Stimulated activated CD8-positive, alpha-beta memory T cell treated with anti-CD3 and anti-CD28 coated beads, Interleukin-15, amount 100 ng/mL, for 24 hours (primary cell): ENCODE results near the gene DAPK1.

Experiments
- DNase-seq: peaks from one replicate; pipeline ENCODE4 v3.0.0-alpha.2; 2020; ENCODE audit warnings: low read depth

DAPK1 gene

GRCh38 chr9:87668222-87668621, 170.6 kb downstream of the DAPK1 start:
- no peak for DNase-seq

- DNase-seq, result no peak
Observed at GRCh38 chr9:87668722-87669121, 171.1 kb downstream of the DAPK1 start.

GRCh38 chr9:87670572-87671264, 173.1 kb downstream of the DAPK1 start:
- no peak for DNase-seq

- DNase-seq, result no peak
Observed at GRCh38 chr9:87671478-87671877, 173.8 kb downstream of the DAPK1 start.

- DNase-seq, result no peak
Observed at GRCh38 chr9:87671925-87672324, 174.3 kb downstream of the DAPK1 start.

- DNase-seq, result no peak
Observed at GRCh38 chr9:87672586-87672985, 174.9 kb downstream of the DAPK1 start.

GRCh38 chr9:87673446-87674120, 175.9 kb downstream of the DAPK1 start:
- no peak for DNase-seq

- no peak for DNase-seq
Observed at GRCh38 chr9:87674565-87675299, 177.1 kb downstream of the DAPK1 start.

GRCh38 chr9:87675906-87676515, 178.3 kb downstream of the DAPK1 start:
- DNase-seq, result no peak

- no peak for DNase-seq
Observed at GRCh38 chr9:87676976-87677775, 179.5 kb downstream of the DAPK1 start.

- DNase-seq, result no peak
Observed at GRCh38 chr9:87677776-87678587, 180.3 kb downstream of the DAPK1 start.

- DNase-seq, result no peak
Observed at GRCh38 chr9:87678650-87679355, 181.1 kb downstream of the DAPK1 start.

- no peak for DNase-seq
Observed at GRCh38 chr9:87681271-87682061, 183.8 kb downstream of the DAPK1 start.

- DNase-seq, result no peak
Observed at GRCh38 chr9:87682085-87682484, 184.4 kb downstream of the DAPK1 start.

- DNase-seq, result no peak
Observed at GRCh38 chr9:87682618-87683017, 185.0 kb downstream of the DAPK1 start.

- no peak for DNase-seq
Observed at GRCh38 chr9:87683751-87684626, 186.3 kb downstream of the DAPK1 start.

- no peak for DNase-seq
Observed at GRCh38 chr9:87684627-87685219, 187.1 kb downstream of the DAPK1 start.

- no peak for DNase-seq
Observed at GRCh38 chr9:87685441-87685840, 187.8 kb downstream of the DAPK1 start.
